Mononuclear cell (primary cell): Measurements from ENCODE around the gene NCKAP5. TPM values are rescaled to one million over a fixed set of nuclear protein-coding genes. Genes with fewer than 3 reads are reported as not detected.

Source experiments
- H3K27me3 ChIP-seq: 2 replicates; pipeline ENCODE4 v1.6.0; 2011; ENCODE audit warnings: low read length, control low read depth; ENCODE audit not compliant: insufficient read depth
- H3K4me1 ChIP-seq: 2 replicates; pipeline ENCODE4 v1.5.1; 2011; ENCODE audit warnings: mild to moderate bottlenecking, low read length, control low read depth; ENCODE audit not compliant: insufficient read depth
- H3K4me3 ChIP-seq: 2 replicates; pipeline ENCODE4 v1.5.1; 2011; ENCODE audit warnings: mild to moderate bottlenecking, low read length, moderate library complexity
- H3K9me3 ChIP-seq: 2 replicates; pipeline ENCODE4 v1.5.1; 2011; ENCODE audit warnings: low read depth, mild to moderate bottlenecking, control low read depth, low read length
- total RNA-seq: library from RNA; depleted of rRNA; stranded (reverse); fragments of >200 nt; gene quantifications from one replicate; pipeline ENCODE4 v1.2.3, GENCODE V29; 2012

Gene NCKAP5
- total RNA-seq, 1 donor: under 0.01 TPM

DNA sequence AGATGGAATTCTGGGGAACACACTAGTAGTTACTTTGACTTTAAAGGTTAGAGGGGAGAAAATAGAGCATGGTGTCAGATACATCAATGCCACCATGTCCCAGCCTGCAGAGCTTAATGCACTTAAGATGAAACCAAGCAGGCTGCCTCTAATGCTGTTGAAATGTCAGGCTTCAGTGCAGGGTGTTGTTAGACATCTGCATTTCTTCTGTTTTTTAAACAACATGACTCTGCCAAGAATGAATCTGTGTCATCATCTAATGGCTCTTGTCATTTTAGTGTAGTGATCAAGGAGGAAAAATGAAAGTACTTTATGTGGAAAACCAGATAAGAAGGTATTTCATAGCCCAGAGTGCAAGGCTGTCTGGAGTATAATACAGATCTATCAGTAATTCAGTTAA lies 928.1 kb downstream of the NCKAP5 start:
- Histone ChIP-seq H3K27me3 (no peaks in the 10 kb centered on the region), H3K4me3 (no peak overlapping the region), H3K4me1 (no peaks in the 10 kb centered on the region)

DNA sequence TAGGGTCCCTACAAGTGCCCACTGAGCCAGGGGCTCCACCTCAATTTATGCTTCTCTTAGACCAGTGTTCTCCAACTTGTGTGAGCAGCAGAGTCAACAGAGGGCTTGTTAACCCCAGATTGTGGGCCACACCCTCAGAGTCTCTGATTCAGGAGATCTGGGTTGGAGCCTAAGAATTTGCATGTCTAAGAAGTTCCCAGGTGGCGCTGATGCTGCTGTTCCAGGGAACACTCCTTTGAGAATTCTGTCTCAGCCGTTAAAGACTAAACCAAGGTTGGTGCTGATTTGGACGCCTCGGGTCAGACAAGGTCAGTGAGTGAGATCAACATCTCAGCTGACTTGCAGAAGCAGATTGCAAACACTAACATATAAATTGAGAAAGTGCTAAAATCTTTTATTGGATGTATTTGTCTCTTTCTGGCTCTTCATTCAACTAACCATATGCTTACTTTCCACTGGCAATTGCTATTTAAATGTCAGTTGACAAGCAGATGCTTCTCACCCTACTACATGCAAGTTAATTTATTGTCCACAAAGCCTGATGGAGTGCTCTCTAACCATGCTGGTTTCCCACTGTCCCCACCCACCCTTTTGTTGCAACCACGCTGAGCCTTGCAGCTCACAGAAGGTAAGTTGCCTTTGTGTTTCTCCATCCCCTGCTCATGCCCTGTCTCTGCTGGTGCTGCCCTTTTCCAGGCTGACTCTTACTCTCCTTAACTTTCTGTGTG lies 929.8 kb downstream of the NCKAP5 start:
- Histone ChIP-seq H3K4me3 (no peak overlapping the region), H3K4me1 (no peaks in the 10 kb centered on the region), H3K27me3 (no peaks in the 10 kb centered on the region), H3K9me3 (no peaks in the 10 kb centered on the region)

More for the DNA sequence above, 928.1 kb downstream of the NCKAP5 start:
- no peaks in the 10 kb centered on the region for H3K9me3 ChIP-seq

DNA sequence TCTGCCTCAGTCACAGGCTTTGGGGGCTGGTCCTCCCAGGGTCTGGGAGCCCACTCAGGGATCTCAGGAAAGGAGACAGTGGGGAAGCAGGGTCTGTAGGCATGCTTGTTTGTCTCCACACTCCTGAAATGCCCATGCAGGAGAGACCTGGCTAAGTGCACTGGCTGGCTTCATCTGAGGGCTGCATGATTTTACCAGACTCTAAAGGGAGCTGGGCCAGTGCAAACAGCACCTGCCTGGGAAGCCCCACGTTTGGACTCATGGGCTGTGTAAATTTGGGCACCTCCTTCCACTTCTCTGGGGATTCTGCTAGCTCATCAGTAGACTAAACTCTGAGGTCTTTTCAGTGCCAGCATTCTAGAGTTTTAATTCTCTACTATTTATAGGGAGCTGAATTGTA lies 931.9 kb downstream of the NCKAP5 start:
- no peaks in the 10 kb centered on the region for H3K9me3 ChIP-seq

GRCh38 chr2:132633635-132634034 lies 934.6 kb downstream of the NCKAP5 start:
- H3K9me3 ChIP-seq: no peaks in the 10 kb centered on the region
- H3K4me1 ChIP-seq: no peaks in the 10 kb centered on the region
- H3K27me3 ChIP-seq: no peaks in the 10 kb centered on the region
- H3K4me3 ChIP-seq: no peak overlapping the region

More for the DNA sequence above, 931.9 kb downstream of the NCKAP5 start:
- Histone ChIP-seq H3K27me3 (no peaks in the 10 kb centered on the region), H3K4me3 (no peak overlapping the region), H3K4me1 (no peaks in the 10 kb centered on the region)

- Histone ChIP-seq H3K27me3 (no peaks in the 10 kb centered on the region), H3K9me3 (no peaks in the 10 kb centered on the region), H3K4me1 (no peaks in the 10 kb centered on the region), H3K4me3 (no peak overlapping the region)
Measured at GRCh38 chr2:132632000-132632649, 936.1 kb downstream of the NCKAP5 start.

DNA sequence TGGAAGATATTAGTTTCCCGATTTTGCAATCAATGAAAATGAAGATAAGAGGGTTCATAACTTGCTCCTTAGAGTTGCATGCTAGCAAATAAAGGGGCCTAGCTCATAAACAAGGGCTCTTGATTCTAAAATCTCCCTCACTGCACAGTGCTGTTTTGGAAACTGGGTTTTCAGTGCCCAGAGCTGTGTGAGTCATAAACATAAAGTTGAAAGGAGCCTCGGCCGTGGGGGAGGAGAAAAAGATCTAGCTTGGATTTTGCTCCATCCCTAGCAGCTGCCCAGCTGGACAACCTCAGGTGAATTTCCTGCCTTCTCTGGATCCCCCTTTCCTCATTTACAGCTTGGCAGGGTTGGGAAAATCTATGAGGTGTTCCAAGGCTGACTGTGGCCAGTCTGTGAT lies 940.7 kb downstream of the NCKAP5 start:
- no peaks in the 10 kb centered on the region for H3K9me3 ChIP-seq
- H3K27me3 ChIP-seq: no peaks in the 10 kb centered on the region
- H3K4me1 ChIP-seq: no peaks in the 10 kb centered on the region
- H3K4me3 ChIP-seq: no peak overlapping the region

GRCh38 chr2:132623096-132623839 lies 945.0 kb downstream of the NCKAP5 start:
- Histone ChIP-seq H3K4me1 (no peaks in the 10 kb centered on the region), H3K9me3 (no peaks in the 10 kb centered on the region), H3K4me3 (no peak overlapping the region), H3K27me3 (no peaks in the 10 kb centered on the region)
